MCF 10A (cell line): ENCODE measurements around the gene NEURL1. TPM values are rescaled to one million over a fixed set of nuclear protein-coding genes. Genes with fewer than 3 reads are reported as not detected.
"Not testable (repeated sequence)": the region's sequence is repeated elsewhere in the genome, so short reads cannot be mapped to it uniquely, and the experiment has no call there.

ENCODE experiments used
- BruUV-seq: library from RNA; stranded (reverse); fragments of 400-500 nt; replicated peaks from 2 replicates; lab custom pipeline; 2021; lab: Mats Ljungman, UMichigan
- CTCF ChIA-PET: fragments of 300-600 bp; sonication (Branson Sonifier 250); formaldehyde crosslinking; extraction: SDS; loops from one replicate; lab custom pipeline; 2021; ENCODE audit warnings: antibody characterized with exemption, inconsistent platforms; lab: Yijun Ruan, JAX
- POLR2A ChIA-PET: fragments of 300-600, 350-650 bp; sonication (Branson Sonifier 250); formaldehyde crosslinking; extraction: SDS; loops from one replicate; lab custom pipeline; 2020; ENCODE audit warnings: antibody characterized with exemption, inconsistent platforms; lab: Yijun Ruan, JAX
- DNase-seq: peaks from one replicate; pipeline ENCODE4 v3.0.0-alpha.2; 2018; ENCODE audit not compliant: unreplicated experiment
- H3K27ac Mint-ChIP-seq: one replicate; pipeline ENCODE4 v1.8.0; 2022; ENCODE audit warnings: mild to moderate bottlenecking, low read depth, mixed read lengths; ENCODE audit not compliant: unreplicated experiment
- H3K27me3 Mint-ChIP-seq: one replicate; pipeline ENCODE4 v1.8.0; 2022; ENCODE audit warnings: mixed read lengths; ENCODE audit not compliant: insufficient read depth, unreplicated experiment
- H3K36me3 Mint-ChIP-seq: one replicate; pipeline ENCODE4 v1.8.0; 2022; ENCODE audit warnings: mild to moderate bottlenecking, moderate library complexity, mixed read lengths; ENCODE audit not compliant: insufficient read depth, unreplicated experiment
- H3K4me1 Mint-ChIP-seq: one replicate; pipeline ENCODE4 v1.8.0; 2022; ENCODE audit warnings: mixed read lengths; ENCODE audit not compliant: insufficient read depth, unreplicated experiment
- H3K4me3 Mint-ChIP-seq: one replicate; pipeline ENCODE4 v1.8.0; 2022; ENCODE audit warnings: mild to moderate bottlenecking, moderate library complexity, mixed read lengths; ENCODE audit not compliant: unreplicated experiment
- H3K9me3 Mint-ChIP-seq: one replicate; pipeline ENCODE4 v1.8.0; 2022; ENCODE audit warnings: mixed read lengths; ENCODE audit not compliant: unreplicated experiment
- intact Hi-C: fragments of 100-400 bp; cut with micrococcal nuclease; formaldehyde crosslinking; loops from 2 replicates; pipeline ENCODE4 v1.14.1; 2022
- total RNA-seq: library from RNA; stranded (reverse); gene quantifications from 2 replicates; pipeline ENCODE4 v1.2.3, GENCODE V29; 2022
- TF ChIP-seq, protein P1 (sequence below): fragments of 200-600 bp; IDR thresholded peaks from one replicate; pipeline ENCODE4 v1.8.0; 2022; ENCODE audit warnings: antibody characterized with exemption, mild to moderate bottlenecking; ENCODE audit not compliant: unreplicated experiment

The NEURL1 gene
- total RNA-seq, 1 experiment from 2014 or later: not detected

DNA sequence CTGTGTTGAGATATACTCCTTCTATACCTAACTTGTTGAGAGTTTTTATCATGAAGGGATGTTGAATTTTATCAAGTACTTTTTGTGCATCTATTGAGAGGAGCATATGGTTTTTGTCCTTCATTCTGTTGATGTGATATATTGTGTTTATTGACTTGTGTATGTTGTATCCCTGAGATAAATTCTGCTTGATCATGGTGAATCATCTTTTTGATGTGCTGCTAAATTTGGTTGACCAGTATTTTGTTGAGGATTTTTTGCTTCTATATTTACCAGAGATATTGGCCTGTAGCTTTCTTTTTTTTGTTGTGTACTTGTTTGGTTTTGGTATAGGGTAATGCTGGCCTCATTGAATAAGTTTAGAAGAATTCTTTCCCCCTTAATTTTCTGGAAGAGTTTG, 32.4 kb downstream of the NEURL1 start:
- intact Hi-C loops: no loop called here
- Mint-ChIP-seq H3K36me3 (no peaks in the 10 kb centered on the region), H3K4me3 (no peak overlapping the region), H3K27me3 (no peaks in the 10 kb centered on the region), H3K9me3 (no peaks in the 10 kb centered on the region), H3K27ac (no peak overlapping the region), H3K4me1 (no peaks in the 10 kb centered on the region)
- BruUV-seq: no TSS peak
- no peak for DNase-seq
- TF ChIP-seq, protein P1, sequence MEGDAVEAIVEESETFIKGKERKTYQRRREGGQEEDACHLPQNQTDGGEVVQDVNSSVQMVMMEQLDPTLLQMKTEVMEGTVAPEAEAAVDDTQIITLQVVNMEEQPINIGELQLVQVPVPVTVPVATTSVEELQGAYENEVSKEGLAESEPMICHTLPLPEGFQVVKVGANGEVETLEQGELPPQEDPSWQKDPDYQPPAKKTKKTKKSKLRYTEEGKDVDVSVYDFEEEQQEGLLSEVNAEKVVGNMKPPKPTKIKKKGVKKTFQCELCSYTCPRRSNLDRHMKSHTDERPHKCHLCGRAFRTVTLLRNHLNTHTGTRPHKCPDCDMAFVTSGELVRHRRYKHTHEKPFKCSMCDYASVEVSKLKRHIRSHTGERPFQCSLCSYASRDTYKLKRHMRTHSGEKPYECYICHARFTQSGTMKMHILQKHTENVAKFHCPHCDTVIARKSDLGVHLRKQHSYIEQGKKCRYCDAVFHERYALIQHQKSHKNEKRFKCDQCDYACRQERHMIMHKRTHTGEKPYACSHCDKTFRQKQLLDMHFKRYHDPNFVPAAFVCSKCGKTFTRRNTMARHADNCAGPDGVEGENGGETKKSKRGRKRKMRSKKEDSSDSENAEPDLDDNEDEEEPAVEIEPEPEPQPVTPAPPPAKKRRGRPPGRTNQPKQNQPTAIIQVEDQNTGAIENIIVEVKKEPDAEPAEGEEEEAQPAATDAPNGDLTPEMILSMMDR: no peak
- CTCF ChIA-PET: no interaction called here
- POLR2A ChIA-PET: no interaction called here

DNA sequence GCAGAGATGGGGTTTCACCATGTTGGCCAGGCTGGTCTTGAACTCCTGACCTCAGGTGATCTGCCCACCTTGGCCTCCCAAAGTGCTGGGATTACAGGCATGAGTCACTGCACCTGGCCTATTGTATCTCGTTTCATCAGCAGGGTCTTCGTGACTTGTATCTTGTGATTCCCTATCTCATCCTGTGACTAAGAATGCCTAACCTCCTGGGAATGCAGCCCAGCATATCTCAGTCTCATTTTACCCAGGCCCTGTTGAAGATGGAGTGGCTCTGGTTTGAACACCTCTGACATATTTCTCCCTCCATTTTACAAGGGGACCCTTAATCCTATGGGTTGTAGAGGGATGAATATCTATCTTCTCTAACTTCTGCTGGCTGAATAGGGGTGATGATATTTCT, 34.0 kb downstream of the NEURL1 start:
- peak overlapping the region; percentile 59 for H3K27ac Mint-ChIP-seq
- POLR2A ChIA-PET, H3K4me1 Mint-ChIP-seq, BruUV-seq, H3K36me3 Mint-ChIP-seq, H3K4me3 Mint-ChIP-seq, H3K9me3 Mint-ChIP-seq, H3K27me3 Mint-ChIP-seq, intact Hi-C loops: not testable (repeated sequence)
- CTCF ChIA-PET: interaction anchor here (1.1 kb wide), 1 partner anchor 37 kb away, joined by 3 read pairs; no protein-coding TSS in a partner anchor
- peak; percentile 31 for DNase-seq

DNA sequence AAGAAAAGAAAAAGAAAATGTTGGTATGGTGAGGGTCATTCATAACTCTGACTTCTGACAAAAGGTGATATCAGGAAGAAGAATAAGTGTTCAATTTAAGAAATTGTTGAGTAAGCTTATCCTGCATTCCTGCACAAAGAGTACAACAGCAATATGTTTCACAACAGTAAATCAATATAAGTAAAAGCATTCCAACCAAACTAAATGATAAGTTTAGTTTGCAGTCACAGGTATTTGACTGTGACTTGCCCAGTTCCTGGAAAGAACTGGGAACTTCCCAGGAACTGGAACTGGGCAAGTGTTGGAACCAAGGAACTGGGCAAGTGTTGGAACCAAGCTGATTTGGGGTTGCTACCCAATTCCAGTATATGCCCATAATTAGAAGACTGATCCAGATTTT, 35.0 kb downstream of the NEURL1 start:
- POLR2A ChIA-PET: no interaction called here
- no TSS peak for BruUV-seq
- Mint-ChIP-seq H3K4me1 (no peaks in the 10 kb centered on the region), H3K36me3 (no peaks in the 10 kb centered on the region), H3K27ac (no peak overlapping the region), H3K4me3 (no peak overlapping the region), H3K27me3 (no peaks in the 10 kb centered on the region), H3K9me3 (no peaks in the 10 kb centered on the region)
- intact Hi-C loops: no loop called here
- no peak for DNase-seq
- TF ChIP-seq, protein P1: no peak
- CTCF ChIA-PET: interaction anchor here (0.6 to 1.1 kb wide), 3 partner anchors 36 to 152 kb away, joined by 3 to 4 read pairs (median 3); no protein-coding TSS in a partner anchor

DNA sequence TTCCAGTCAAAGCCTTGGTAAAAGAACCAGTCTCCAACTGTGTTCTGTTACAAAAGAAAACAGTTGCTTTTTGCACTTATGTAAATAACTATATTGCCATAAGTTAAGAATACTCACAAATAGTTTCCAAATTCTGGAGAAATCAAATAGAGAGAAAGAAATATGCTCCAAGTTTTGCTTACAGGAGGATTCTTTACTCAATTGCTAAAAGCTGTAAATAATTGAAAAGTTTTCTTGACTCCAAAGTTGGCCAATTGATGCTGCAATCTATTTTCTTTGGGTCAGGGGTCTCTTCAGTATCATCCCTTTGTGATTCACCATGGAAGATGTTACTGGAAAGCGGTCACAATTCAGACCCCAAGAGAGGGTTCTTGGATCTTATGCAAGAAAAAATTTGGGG, 36.0 kb downstream of the NEURL1 start:
- no peak overlapping the region for H3K27ac Mint-ChIP-seq

More for the DNA sequence above, 36.0 kb downstream of the NEURL1 start:
- Mint-ChIP-seq H3K4me1 (no peaks in the 10 kb centered on the region), H3K4me3 (no peak overlapping the region), H3K9me3 (no peaks in the 10 kb centered on the region), H3K27me3 (no peaks in the 10 kb centered on the region), H3K36me3 (no peaks in the 10 kb centered on the region)
- ChIA-PET POLR2A (interaction anchor here (0.6 to 0.8 kb wide), 2 partner anchors 11 kb away, joined by 3 to 6 read pairs; no protein-coding TSS in a partner anchor), CTCF (interaction anchor here (0.7 kb wide), 1 partner anchor 12 kb away, joined by 3 read pairs; no protein-coding TSS in a partner anchor)
- intact Hi-C loops: no loop called here
- no TSS peak for BruUV-seq
- DNase-seq: no peak
- TF ChIP-seq, protein P1: no peak
